SK-N-SH (cell line): ENCODE data around the gene RFT1. TPM values are rescaled to one million over a fixed set of nuclear protein-coding genes. Genes with fewer than 3 reads are reported as not detected.

Experiments used
- CTCF ChIA-PET: fragments of 300-600, 350-600 bp; formaldehyde crosslinking; extraction: SDS; loops from one replicate; lab custom pipeline; 2021; lab: Yijun Ruan, JAX
- POLR2A ChIA-PET: fragments of 350-600 bp; sonication (Branson Sonifier 250); formaldehyde crosslinking; extraction: SDS; loops from one replicate; lab custom pipeline; 2020; ENCODE audit warnings: antibody characterized with exemption, inconsistent platforms; lab: Yijun Ruan, JAX
- DNase-seq: peaks from one replicate; pipeline ENCODE4 v3.0.0; 2012
- H2AFZ ChIP-seq: fragments of 200-600 bp; sonication (generic); 2 replicates; pipeline ENCODE4 v1.8.1; 2016; ENCODE audit warnings: antibody characterized with exemption, mild to moderate bottlenecking, low read depth
- H3F3A ChIP-seq: fragments of 200-600 bp; sonication (generic); replicated peaks from 2 replicates; pipeline ENCODE3; 2016; ENCODE audit warnings: antibody characterized with exemption, mild to moderate bottlenecking; ENCODE audit not compliant: insufficient read depth
- H3K27ac ChIP-seq, 2 experiments: fragments of 200-500 bp in 1 of 2; fragments of 200-600 bp in 1 of 2; sonication (Bioruptor generic) in 1 of 2; sonication (generic), shearing (Covaris generic) in 1 of 2; 2 replicates each; pipeline versions ENCODE4 v1.5.1 to v1.6.1; 2014 to 2016; ENCODE audit warnings: low read depth in 2 of 2, inconsistent platforms in 1 of 2, low read length in 1 of 2, mild to moderate bottlenecking in 1 of 2, mixed read lengths in 1 of 2
- H3K27me3 ChIP-seq: fragments of 200-600 bp; sonication (generic), shearing (Covaris generic); 2 replicates; pipeline ENCODE4 v1.6.1; 2016; ENCODE audit warnings: mixed run types; ENCODE audit not compliant: insufficient read depth
- H3K36me3 ChIP-seq, 2 experiments: fragments of 200-500 bp in 1 of 2; fragments of 200-600 bp in 1 of 2; sonication (Bioruptor generic) in 1 of 2; sonication (generic) in 1 of 2; replicated peaks in 1 of 2; 2 replicates each; pipeline versions ENCODE3 to v1.5.1; 2014 to 2016; ENCODE audit warnings: low read length in 1 of 2, mild to moderate bottlenecking in 1 of 2; ENCODE audit not compliant: insufficient read depth in 2 of 2, control insufficient read depth in 1 of 2
- H3K4me1 ChIP-seq, 2 experiments: fragments of 200-500 bp in 1 of 2; fragments of 200-600 bp in 1 of 2; sonication (Bioruptor generic) in 1 of 2; sonication (generic), shearing (Covaris generic) in 1 of 2; 2 replicates each; pipeline versions ENCODE4 v1.5.1 to v1.6.1; 2014 to 2016; ENCODE audit warnings: low read depth in 1 of 2, low read length in 1 of 2, mixed run types in 1 of 2; ENCODE audit not compliant: insufficient read depth in 2 of 2, control insufficient read depth in 1 of 2
- H3K4me2 ChIP-seq: fragments of 200-600 bp; sonication (generic), shearing (Covaris generic); 2 replicates; pipeline ENCODE4 v1.6.1; 2017; ENCODE audit warnings: mixed run types
- H3K4me3 ChIP-seq, 2 experiments: fragments of 200-500 bp in 1 of 2; fragments of 200-600 bp in 1 of 2; sonication (Bioruptor generic) in 1 of 2; sonication (generic), shearing (Covaris generic) in 1 of 2; 2 replicates each; pipeline versions ENCODE4 v1.5.1 to v1.8.1; 2014 to 2016; ENCODE audit warnings: low read depth in 2 of 2, inconsistent platforms in 1 of 2, low read length in 1 of 2, mild to moderate bottlenecking in 1 of 2, mixed read lengths in 1 of 2, moderate library complexity in 1 of 2
- H3K79me2 ChIP-seq: fragments of 200-600 bp; sonication (generic); 2 replicates; pipeline ENCODE4 v1.8.1; 2017; ENCODE audit warnings: mild to moderate bottlenecking; ENCODE audit not compliant: insufficient read depth
- H3K9ac ChIP-seq: fragments of 200-600 bp; sonication (generic); 2 replicates; pipeline ENCODE4 v1.6.1; 2017; ENCODE audit warnings: mixed run types
- H3K9me2 ChIP-seq: fragments of 200-600 bp; sonication (generic); 2 replicates; pipeline ENCODE4 v1.6.1; 2017; ENCODE audit warnings: mixed run types
- H3K9me3 ChIP-seq: fragments of 200-600 bp; sonication (generic); 2 replicates; pipeline ENCODE4 v1.6.1; 2017; ENCODE audit warnings: mixed run types, mild to moderate bottlenecking, moderate library complexity
- H4K20me1 ChIP-seq: fragments of 200-600 bp; sonication (generic); 2 replicates; pipeline ENCODE4 v1.6.1; 2017; ENCODE audit warnings: mild to moderate bottlenecking, mixed run types; ENCODE audit not compliant: insufficient read depth
- CTCF ChIP-seq: fragments of 200-600 bp; sonication (generic); IDR thresholded peaks from 2 replicates; pipeline ENCODE4 v1.6.1; 2017; ENCODE audit warnings: antibody characterized with exemption, mild to moderate bottlenecking, moderate library complexity
- EZH2phosphoT487 ChIP-seq: fragments of 200-600 bp; sonication (generic); IDR thresholded peaks from 2 replicates; pipeline ENCODE4 v1.6.1; 2017; ENCODE audit warnings: low read depth, mixed run types, mild to moderate bottlenecking, antibody characterized with exemption, moderate library complexity, borderline replicate concordance
- FOSL2 ChIP-seq: IDR thresholded peaks from 2 replicates; pipeline ENCODE4 v1.4.0; 2012; ENCODE audit warnings: low read depth, mild to moderate bottlenecking, moderate library complexity, borderline replicate concordance
- GABPA ChIP-seq: IDR thresholded peaks from 2 replicates; pipeline ENCODE4 v1.4.0; 2012; ENCODE audit warnings: low read depth, mild to moderate bottlenecking
- IRF3 ChIP-seq: fragments of 150-350 bp; IDR thresholded peaks from 2 replicates; pipeline ENCODE4 v1.6.1; 2016; ENCODE audit warnings: mild to moderate bottlenecking, low read depth, low read length
- JUND ChIP-seq: IDR thresholded peaks from 2 replicates; pipeline ENCODE4 v1.4.0; 2012
- MXI1 ChIP-seq: IDR thresholded peaks from 2 replicates; pipeline ENCODE4 v1.6.1; 2012; ENCODE audit warnings: mild to moderate bottlenecking, low read depth, low read length, improper control_type of control experiment
- RFX5 ChIP-seq: IDR thresholded peaks from 2 replicates; pipeline ENCODE4 v1.6.1; 2012; ENCODE audit warnings: mild to moderate bottlenecking, improper control_type of control experiment, low read length
- TCF12 ChIP-seq: IDR thresholded peaks from 2 replicates; pipeline ENCODE4 v1.4.0; 2012
- USF1 ChIP-seq: IDR thresholded peaks from 2 replicates; pipeline ENCODE4 v1.4.0; 2012; ENCODE audit warnings: low read depth, borderline replicate concordance
- USF2 ChIP-seq: fragments of 150-350 bp; IDR thresholded peaks from 2 replicates; pipeline ENCODE4 v1.6.1; 2017; ENCODE audit warnings: antibody characterized with exemption, low read length, low read depth, borderline replicate concordance
- WGBS: methylation state at CpG from one replicate; pipeline ENCODE4 v1.1.6; 2017; ENCODE audit warnings: low lambda C conversion rate; 5-methylcytosine and 5-hydroxymethylcytosine counted together
- polyA plus RNA-seq, 3 experiments: library from polyadenylated mRNA; depleted of rRNA; stranded (reverse); fragments of >200 nt; gene quantifications; 2 replicates each; pipeline ENCODE4 v1.2.3, GENCODE V29; 2012

Gene RFT1
- polyA plus RNA-seq, 1 of the 3 experiments (the other 2 are of a cell fraction), result 13.8 TPM

- Histone ChIP-seq H3K9ac (no peak overlapping the region), H3K27ac (peak overlapping the region in 1 of 2 experiments; percentile 82; a peak in 2 of 4 replicates), H3K27me3 (no peaks in the 10 kb centered on the region), H3K4me3 (no peak overlapping the region), H4K20me1 (0 out of 2 replicates have a peak, but pooled peaks cover 5% of the 10 kb centered on the region), H3K4me2 (no peak overlapping the region), H3F3A (peaks cover 4% of the 10 kb centered on the region), H3K4me1 (peaks cover 0 to 61% of the 10 kb centered on the region in 2 experiments; a peak in 1 of 4 replicates), H3K9me3 (no peaks in the 10 kb centered on the region), H2AFZ (no peak overlapping the region), H3K36me3 (no peaks in the 10 kb centered on the region), H3K9me2 (no peaks in the 10 kb centered on the region), H3K79me2 (no peaks in the 10 kb centered on the region)
- ChIA-PET CTCF (interaction anchor here (1.0 to 4.6 kb wide), 4 partner anchors 8 to 54 kb away, joined by 4 to 23 read pairs (median 6); partner anchors contain the start of gene PRKCD), POLR2A (interaction anchor here (0.8 kb wide), 1 partner anchor 12 kb away, joined by 3 read pairs; no protein-coding TSS in a partner anchor)
- WGBS, result 93% methylated on average over 15 of the region's 15 CpGs
- TF ChIP-seq JUND, result no peak
- TF ChIP-seq MXI1, result no peak
- no peak for TF ChIP-seq GABPA
- no peak for TF ChIP-seq EZH2phosphoT487
- TF ChIP-seq FOSL2, result no peak
- TF ChIP-seq USF2, result no peak
- TF ChIP-seq RFX5, result no peak
- TF ChIP-seq CTCF, result no peak
- TF ChIP-seq USF1, result no peak
- no peak for TF ChIP-seq TCF12
- TF ChIP-seq IRF3, result no peak
- DNase-seq, result no peak
Measured at GRCh38 chr3:53168175-53168923, 38.1 kb upstream of the RFT1 start.
